Measurements from ENCODE around the gene SQSTM1.

Gene SQSTM1

GRCh38 chr5:179839328-179840256, 18.9 kb downstream of the SQSTM1 start:
- no peaks in the 10 kb centered on the region for H3K4me1 Mint-ChIP-seq
- H3K4me3 Mint-ChIP-seq = no peak overlapping the region
- no peaks in the 10 kb centered on the region for H3K27me3 Mint-ChIP-seq (ENCODE audit: low read depth)
- peak overlapping the region in 1 of 3 experiments; percentile 49 for H3K27ac Mint-ChIP-seq
- TF ChIP-seq, protein P1, sequence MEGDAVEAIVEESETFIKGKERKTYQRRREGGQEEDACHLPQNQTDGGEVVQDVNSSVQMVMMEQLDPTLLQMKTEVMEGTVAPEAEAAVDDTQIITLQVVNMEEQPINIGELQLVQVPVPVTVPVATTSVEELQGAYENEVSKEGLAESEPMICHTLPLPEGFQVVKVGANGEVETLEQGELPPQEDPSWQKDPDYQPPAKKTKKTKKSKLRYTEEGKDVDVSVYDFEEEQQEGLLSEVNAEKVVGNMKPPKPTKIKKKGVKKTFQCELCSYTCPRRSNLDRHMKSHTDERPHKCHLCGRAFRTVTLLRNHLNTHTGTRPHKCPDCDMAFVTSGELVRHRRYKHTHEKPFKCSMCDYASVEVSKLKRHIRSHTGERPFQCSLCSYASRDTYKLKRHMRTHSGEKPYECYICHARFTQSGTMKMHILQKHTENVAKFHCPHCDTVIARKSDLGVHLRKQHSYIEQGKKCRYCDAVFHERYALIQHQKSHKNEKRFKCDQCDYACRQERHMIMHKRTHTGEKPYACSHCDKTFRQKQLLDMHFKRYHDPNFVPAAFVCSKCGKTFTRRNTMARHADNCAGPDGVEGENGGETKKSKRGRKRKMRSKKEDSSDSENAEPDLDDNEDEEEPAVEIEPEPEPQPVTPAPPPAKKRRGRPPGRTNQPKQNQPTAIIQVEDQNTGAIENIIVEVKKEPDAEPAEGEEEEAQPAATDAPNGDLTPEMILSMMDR (IDR thresholded peaks at IDR 0.05; ENCODE audit: unreplicated experiment in 3 of 3) = no peak
- peaks cover 85% of the 10 kb centered on the region for H3K36me3 Mint-ChIP-seq (ENCODE audit: low read depth)
- H3K9me3 Mint-ChIP-seq = no peaks in the 10 kb centered on the region

DNA sequence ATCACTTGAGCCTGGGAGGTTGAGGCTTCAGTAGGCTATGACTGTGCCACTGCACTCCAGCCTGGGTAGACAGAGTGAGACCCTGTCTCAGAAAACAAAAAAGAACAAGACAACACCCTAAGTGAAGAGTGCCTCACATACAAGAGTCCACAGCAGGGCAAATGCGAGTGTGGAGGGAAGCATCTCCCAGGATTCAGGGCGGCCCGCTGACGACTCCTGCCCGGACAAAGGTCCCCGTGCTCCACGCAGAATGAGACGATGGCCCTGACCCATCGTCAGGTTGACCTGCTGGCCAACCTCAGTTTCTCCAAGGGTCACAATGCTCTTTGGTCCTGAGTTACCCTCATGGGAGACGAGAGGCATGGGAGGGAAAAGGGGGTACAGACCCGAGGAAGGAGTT, 19.6 kb downstream of the SQSTM1 start:
- H3K27ac Mint-ChIP-seq = no peak overlapping the region
- H3K4me3 Mint-ChIP-seq = no peak overlapping the region
- peaks cover 4% of the 10 kb centered on the region for H3K9me3 Mint-ChIP-seq
- peaks cover 86% of the 10 kb centered on the region for H3K36me3 Mint-ChIP-seq (ENCODE audit: low read depth)
- H3K27me3 Mint-ChIP-seq (ENCODE audit: low read depth) = no peaks in the 10 kb centered on the region
- TF ChIP-seq, protein P1 (IDR thresholded peaks at IDR 0.05; ENCODE audit: unreplicated experiment in 3 of 3) = no peak
- no peaks in the 10 kb centered on the region for H3K4me1 Mint-ChIP-seq

- H3K27ac Mint-ChIP-seq = no peak overlapping the region
- TF ChIP-seq, protein P1 (IDR thresholded peaks at IDR 0.05; ENCODE audit: unreplicated experiment in 3 of 3) = no peak
These were observed 20.1 kb downstream of the SQSTM1 start for GRCh38 chr5:179840766-179841165.

DNA sequence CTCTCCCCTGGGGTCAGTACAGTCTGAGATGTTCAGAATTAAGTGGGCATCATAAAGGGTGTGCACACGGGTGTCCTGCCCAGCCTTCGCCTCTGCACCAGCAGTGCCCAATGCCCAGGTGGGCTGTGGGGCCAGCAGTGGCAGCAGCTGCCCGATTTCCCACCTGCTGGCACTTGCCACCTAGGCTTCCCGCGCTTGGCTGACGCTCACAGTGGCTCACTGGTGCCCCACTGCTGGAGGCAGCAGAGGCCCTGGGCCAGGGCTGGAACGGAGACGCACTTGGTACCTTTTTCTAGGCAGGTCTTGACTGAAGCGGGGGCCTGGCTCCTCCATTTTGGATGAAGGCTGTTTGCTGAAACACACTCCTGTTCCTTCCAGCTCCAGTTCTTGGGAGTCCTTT, 20.9 kb downstream of the SQSTM1 start:
- peaks cover 73% of the 10 kb centered on the region for H3K36me3 Mint-ChIP-seq (ENCODE audit: low read depth)
- TF ChIP-seq, protein P1 (IDR thresholded peaks at IDR 0.05; ENCODE audit: unreplicated experiment in 3 of 3) = no peak
- H3K9me3 Mint-ChIP-seq = peaks cover 11% of the 10 kb centered on the region
- H3K27me3 Mint-ChIP-seq (ENCODE audit: low read depth) = no peaks in the 10 kb centered on the region
- H3K4me1 Mint-ChIP-seq = no peaks in the 10 kb centered on the region
- no peak overlapping the region for H3K4me3 Mint-ChIP-seq
- H3K27ac Mint-ChIP-seq = no peak overlapping the region

More at GRCh38 chr5:179840766-179841165, 20.1 kb downstream of the SQSTM1 start:
- Mint-ChIP-seq H3K4me1 (no peaks in the 10 kb centered on the region), H3K9me3 (peaks cover 5% of the 10 kb centered on the region), H3K4me3 (no peak overlapping the region), H3K36me3 (ENCODE audit: low read depth) (peaks cover 82% of the 10 kb centered on the region), H3K27me3 (ENCODE audit: low read depth) (no peaks in the 10 kb centered on the region)

DNA sequence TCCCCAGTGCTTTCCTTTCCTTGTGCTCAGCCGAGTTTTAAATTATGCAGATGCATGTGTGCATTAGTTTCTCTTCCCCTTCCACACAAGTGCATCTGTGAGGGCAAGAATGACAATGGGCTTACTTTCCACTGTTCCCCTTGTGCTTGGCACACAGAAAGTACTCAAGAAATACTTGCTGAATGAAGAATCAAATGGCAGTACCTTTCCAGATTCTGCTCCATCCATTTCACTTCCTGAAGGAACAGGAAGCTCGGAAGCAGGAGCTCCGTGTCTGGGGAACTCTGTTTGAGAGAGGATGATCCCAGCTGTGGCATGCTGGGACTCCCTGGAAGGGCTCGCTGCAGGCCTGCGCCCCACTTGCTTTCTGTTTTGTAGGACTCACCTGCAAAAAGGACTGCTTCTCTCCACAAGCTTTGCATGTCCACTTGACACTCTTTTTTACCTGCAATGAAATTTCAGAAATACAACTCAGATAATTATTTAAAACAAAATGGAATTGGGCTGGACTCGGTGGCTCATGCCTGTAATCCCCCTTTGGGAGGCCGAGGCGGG, 32.4 kb downstream of the SQSTM1 start:
- no peak overlapping the region for H3K4me3 Mint-ChIP-seq
- TF ChIP-seq, protein P1 (IDR thresholded peaks at IDR 0.05; ENCODE audit: unreplicated experiment in 3 of 3) = no peak
- peaks cover 18% of the 10 kb centered on the region for H3K36me3 Mint-ChIP-seq (ENCODE audit: low read depth)
- H3K4me1 Mint-ChIP-seq = peaks cover 7% of the 10 kb centered on the region
- no peaks in the 10 kb centered on the region for H3K27me3 Mint-ChIP-seq (ENCODE audit: low read depth)
- no peak overlapping the region for H3K27ac Mint-ChIP-seq
- H3K9me3 Mint-ChIP-seq = no peaks in the 10 kb centered on the region
